Activated T-cell treated with anti-CD3 and anti-CD28 coated beads, Interleukin-2, amount 50 U/mL, for 24 hours (primary cell): Measurements from ENCODE around the gene VAV1.
A peak's percentile ranks its signal among the peaks of the same experiment; 100 is the strongest.
"Not testable (repeated sequence)": the region's sequence is repeated elsewhere in the genome, so short reads cannot be mapped to it uniquely, and the experiment has no call there.

ENCODE experiments used
- DNase-seq: peaks from one replicate; pipeline ENCODE4 v3.0.0-alpha.2; 2020
- H3K27ac Mint-ChIP-seq: 2 replicates; pipeline ENCODE4 v1.8.0; 2020; ENCODE audit warnings: mild to moderate bottlenecking, mixed read lengths
- H3K27me3 Mint-ChIP-seq: 2 replicates; pipeline ENCODE4 v1.8.0; 2020; ENCODE audit warnings: mixed read lengths
- H3K36me3 Mint-ChIP-seq: 2 replicates; pipeline ENCODE4 v1.8.0; 2020; ENCODE audit warnings: low read depth, mixed read lengths
- H3K4me1 Mint-ChIP-seq: 2 replicates; pipeline ENCODE4 v1.8.0; 2020; ENCODE audit warnings: low read depth, mixed read lengths
- H3K4me3 Mint-ChIP-seq: 2 replicates; pipeline ENCODE4 v1.8.0; 2020; ENCODE audit warnings: mild to moderate bottlenecking, moderate library complexity, mixed read lengths
- H3K9me3 Mint-ChIP-seq: 2 replicates; pipeline ENCODE4 v1.8.0; 2020; ENCODE audit warnings: mixed read lengths

VAV1 gene

DNA sequence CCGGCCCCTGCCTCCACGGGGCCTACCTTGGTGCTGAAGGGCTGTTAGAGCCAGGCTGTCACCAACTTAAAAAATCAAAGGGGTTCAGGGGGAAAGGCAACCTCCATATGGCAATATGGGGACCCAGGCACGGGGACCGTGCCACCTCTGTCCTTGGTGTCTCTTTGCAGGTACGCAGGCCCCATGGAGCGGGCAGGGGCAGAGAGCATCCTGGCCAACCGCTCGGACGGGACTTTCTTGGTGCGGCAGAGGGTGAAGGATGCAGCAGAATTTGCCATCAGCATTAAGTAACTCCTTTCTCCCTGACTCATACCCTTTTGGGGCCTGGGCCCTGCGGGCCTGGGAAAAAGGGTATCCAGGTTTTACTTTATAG is 75.3 kb downstream of the VAV1 start:
- no peak overlapping the region for H3K27ac Mint-ChIP-seq
- no peak for DNase-seq
- H3K36me3 Mint-ChIP-seq, result peaks cover 66% of the 10 kb centered on the region
- no peaks in the 10 kb centered on the region for H3K27me3 Mint-ChIP-seq
- H3K4me1 Mint-ChIP-seq, result peaks cover 3% of the 10 kb centered on the region
- no peaks in the 10 kb centered on the region for H3K9me3 Mint-ChIP-seq
- no peak overlapping the region for H3K4me3 Mint-ChIP-seq

DNA sequence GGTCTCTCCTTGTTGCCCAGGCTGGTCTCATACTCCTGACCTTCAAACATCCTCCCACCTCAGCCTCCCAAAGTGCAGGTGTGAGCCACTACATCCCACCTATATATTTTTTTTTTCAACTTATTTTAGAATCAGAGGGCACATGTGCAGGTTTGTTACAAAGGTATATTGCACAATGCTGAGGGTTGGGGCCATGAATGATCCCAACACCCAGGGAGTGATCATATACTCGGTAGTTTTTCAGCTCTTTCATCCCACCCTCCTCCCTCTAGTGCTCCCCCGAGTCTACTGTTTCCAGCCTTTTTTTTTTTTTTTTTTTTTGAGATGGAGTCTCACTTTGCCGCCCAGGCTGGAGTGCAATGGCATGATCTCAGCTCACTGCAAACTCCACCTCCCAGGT is 76.5 kb downstream of the VAV1 start:
- no peak for DNase-seq
- Mint-ChIP-seq H3K27me3 (no peaks in the 10 kb centered on the region), H3K27ac (no peak overlapping the region), H3K4me1 (peaks cover 1% of the 10 kb centered on the region), H3K4me3 (no peak overlapping the region), H3K36me3 (peaks cover 66% of the 10 kb centered on the region), H3K9me3 (no peaks in the 10 kb centered on the region)

DNA sequence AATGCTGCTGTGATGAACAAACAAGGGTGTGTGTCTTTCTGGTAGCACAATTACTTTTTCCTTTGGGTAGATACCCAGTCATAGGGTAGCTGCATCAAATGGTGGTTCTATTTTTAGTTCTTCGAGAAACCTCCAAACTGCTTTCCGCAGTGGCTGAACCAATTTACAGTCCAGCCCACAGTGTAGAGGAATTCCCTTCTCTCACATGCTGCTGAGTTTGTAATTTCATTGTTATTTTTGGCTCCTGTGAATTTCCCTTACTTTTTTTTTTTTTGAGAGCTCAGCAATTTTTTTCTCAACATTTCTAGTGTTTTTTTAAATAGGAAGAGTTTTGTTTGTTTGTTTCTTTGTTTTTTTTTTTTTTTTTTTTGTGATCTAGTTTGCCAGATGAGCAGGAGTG is 77.4 kb downstream of the VAV1 start:
- H3K27me3 Mint-ChIP-seq, result no peaks in the 10 kb centered on the region
- peaks cover 66% of the 10 kb centered on the region for H3K36me3 Mint-ChIP-seq
- H3K27ac Mint-ChIP-seq, result peak overlapping the region; percentile 59
- DNase-seq, result no peak
- no peaks in the 10 kb centered on the region for H3K9me3 Mint-ChIP-seq
- peaks cover 1% of the 10 kb centered on the region for H3K4me1 Mint-ChIP-seq
- H3K4me3 Mint-ChIP-seq, result no peak overlapping the region

DNA sequence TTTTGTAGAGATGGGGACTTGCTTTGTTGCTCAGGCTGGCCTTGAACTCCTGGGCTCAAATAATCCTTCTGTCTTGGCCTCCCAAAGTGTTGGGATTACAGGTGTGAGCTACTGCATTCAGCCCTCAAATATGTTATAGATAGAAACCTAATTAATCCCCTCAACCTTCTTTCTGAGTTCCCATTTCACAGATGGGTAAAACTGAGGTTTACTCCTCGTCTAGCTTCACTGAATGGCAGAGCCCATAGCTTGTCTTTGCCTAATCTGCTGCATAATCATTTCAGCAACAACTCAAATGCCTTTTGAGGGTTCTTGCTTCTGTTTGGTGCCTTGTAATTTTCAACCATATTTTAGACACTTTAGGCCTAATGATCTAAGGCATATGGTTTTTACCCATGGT is 78.9 kb downstream of the VAV1 start:
- Mint-ChIP-seq H3K4me3 (no peak overlapping the region), H3K27ac (peak overlapping the region; percentile 14), H3K27me3 (no peaks in the 10 kb centered on the region), H3K4me1 (peaks cover 1% of the 10 kb centered on the region), H3K9me3 (no peaks in the 10 kb centered on the region), H3K36me3 (peaks cover 81% of the 10 kb centered on the region)
- no peak for DNase-seq

DNA sequence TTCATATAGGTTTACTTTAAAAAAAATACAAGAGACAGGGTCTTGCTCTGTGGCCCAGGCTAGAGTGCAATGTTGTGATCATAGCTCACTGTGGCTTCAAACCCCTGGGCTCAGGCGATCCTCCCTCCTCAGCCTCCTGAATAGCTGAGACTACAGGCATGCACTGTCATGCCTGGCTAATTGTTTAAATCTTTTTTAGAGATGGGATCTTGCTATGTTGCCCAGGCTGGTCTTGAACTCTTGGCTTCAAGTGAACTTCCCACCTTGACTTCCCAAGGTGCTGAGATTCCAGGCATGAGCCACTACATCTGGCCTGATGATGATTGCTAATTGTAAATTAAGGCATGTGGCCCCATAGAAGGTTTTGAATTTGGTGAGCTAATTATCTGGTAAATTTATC is 79.5 kb downstream of the VAV1 start:
- Mint-ChIP-seq H3K36me3 (peaks cover 85% of the 10 kb centered on the region), H3K4me1 (peaks cover 1% of the 10 kb centered on the region), H3K27ac (no peak overlapping the region), H3K9me3 (no peaks in the 10 kb centered on the region), H3K4me3 (no peak overlapping the region), H3K27me3 (no peaks in the 10 kb centered on the region)
- DNase-seq, result no peak

DNA sequence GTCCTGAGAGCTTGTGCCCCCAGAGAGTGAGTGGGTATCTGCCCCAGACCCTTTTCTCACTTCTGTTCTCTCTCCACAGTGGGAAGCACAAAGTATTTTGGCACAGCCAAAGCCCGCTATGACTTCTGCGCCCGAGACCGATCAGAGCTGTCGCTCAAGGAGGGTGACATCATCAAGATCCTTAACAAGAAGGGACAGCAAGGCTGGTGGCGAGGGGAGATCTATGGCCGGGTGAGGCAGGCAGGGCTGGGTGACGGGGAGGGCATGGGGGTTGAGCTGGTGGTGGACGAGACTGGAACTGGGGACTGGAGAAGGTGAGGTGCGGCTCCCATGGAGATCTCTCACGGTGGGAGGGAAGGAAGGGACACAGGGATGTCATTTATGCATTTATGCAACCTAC is 81.4 kb downstream of the VAV1 start:
- Mint-ChIP-seq H3K36me3 (peaks cover 75% of the 10 kb centered on the region), H3K9me3 (no peaks in the 10 kb centered on the region)

DNA sequence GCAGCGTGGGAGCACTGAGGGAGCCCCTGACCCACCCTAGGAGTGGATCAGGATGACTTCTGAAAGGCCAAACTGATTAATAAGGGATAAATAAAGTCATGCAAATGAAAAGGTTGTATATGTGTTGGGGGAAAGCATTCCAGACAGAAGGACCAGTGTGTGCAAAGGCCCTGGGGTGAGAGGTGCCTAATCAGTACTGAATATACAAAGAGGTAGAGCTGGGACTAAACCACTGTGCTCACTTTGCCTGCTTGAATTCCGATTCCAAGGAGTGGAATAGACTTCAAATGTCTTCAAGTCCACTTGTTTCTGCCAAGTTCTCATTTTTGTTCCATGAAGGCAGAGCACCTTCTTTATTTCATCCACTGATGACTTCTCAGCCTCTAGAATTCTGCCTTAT is 82.2 kb downstream of the VAV1 start:
- no peaks in the 10 kb centered on the region for H3K27me3 Mint-ChIP-seq
- no peaks in the 10 kb centered on the region for H3K4me1 Mint-ChIP-seq
- H3K4me3 Mint-ChIP-seq, result no peak overlapping the region
- H3K36me3 Mint-ChIP-seq, result peaks cover 69% of the 10 kb centered on the region
- no peaks in the 10 kb centered on the region for H3K9me3 Mint-ChIP-seq
- no peak overlapping the region for H3K27ac Mint-ChIP-seq
- no peak for DNase-seq

More for the DNA sequence above, 81.4 kb downstream of the VAV1 start:
- Mint-ChIP-seq H3K4me3 (no peak overlapping the region), H3K27me3 (no peaks in the 10 kb centered on the region), H3K4me1 (peaks cover 1% of the 10 kb centered on the region), H3K27ac (peak overlapping the region; percentile 7)
- no peak for DNase-seq

DNA sequence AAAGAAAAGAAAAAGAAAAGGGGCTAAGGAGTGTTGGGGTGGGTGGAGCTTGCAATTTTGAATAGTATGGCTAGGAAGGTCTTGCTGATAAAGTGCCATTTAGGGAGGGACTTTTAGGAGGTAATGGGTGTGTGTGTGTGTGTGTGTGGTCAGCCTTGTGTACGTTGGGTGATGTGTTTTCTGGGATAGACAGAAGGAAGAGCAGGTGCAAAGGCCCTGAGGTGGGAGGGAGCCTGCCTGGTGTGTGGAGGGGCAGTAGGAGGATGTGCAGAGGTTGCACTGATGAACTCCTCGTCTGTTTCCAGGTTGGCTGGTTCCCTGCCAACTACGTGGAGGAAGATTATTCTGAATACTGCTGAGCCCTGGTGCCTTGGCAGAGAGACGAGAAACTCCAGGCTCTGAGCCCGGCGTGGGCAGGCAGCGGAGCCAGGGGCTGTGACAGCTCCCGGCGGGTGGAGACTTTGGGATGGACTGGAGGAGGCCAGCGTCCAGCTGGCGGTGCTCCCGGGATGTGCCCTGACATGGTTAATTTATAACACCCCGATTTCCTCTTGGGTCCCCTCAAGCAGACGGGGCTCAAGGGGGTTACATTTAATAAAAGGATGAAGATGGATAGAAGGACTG is 84.4 kb downstream of the VAV1 start:
- Mint-ChIP-seq H3K36me3 (peaks cover 50% of the 10 kb centered on the region), H3K9me3 (no peaks in the 10 kb centered on the region), H3K27ac (peak overlapping the region; percentile 38), H3K4me1 (peaks cover 5% of the 10 kb centered on the region), H3K27me3 (no peaks in the 10 kb centered on the region), H3K4me3 (no peak overlapping the region)
- DNase-seq, result no peak

DNA sequence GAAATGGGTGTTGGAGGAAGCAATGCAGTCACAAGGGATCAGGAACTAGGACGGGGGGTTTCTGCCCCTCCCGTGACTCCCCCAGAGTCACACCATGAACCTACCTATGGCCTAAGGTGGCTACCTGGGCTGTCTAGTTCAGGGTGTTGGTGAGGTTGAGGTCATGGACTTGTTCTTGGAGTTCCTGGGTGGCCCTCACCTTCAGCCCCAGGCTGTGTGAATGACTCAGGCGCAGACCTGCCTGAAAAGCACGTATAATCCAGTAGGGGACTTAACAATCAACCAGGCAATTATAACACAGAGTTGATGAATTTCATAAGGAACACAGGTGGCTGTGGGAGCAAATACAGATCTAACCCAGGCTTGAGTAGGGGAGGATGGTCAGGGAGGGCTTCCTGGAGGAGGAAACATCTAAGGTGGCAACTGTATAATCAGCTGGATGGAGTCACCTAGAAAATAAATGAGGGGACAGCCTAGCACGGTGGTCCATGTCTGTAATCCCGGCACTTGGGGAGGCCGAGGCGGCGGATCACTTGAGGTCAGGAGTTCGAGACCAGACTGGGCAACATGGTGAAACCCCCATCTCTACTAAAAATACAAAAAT is 89.3 kb downstream of the VAV1 start:
- Mint-ChIP-seq H3K4me3 (no peak overlapping the region), H3K27ac (peak overlapping the region; percentile 64), H3K36me3 (peaks cover 9% of the 10 kb centered on the region), H3K9me3 (no peaks in the 10 kb centered on the region), H3K27me3 (no peaks in the 10 kb centered on the region), H3K4me1 (peaks cover 20% of the 10 kb centered on the region)
- no peak for DNase-seq

DNA sequence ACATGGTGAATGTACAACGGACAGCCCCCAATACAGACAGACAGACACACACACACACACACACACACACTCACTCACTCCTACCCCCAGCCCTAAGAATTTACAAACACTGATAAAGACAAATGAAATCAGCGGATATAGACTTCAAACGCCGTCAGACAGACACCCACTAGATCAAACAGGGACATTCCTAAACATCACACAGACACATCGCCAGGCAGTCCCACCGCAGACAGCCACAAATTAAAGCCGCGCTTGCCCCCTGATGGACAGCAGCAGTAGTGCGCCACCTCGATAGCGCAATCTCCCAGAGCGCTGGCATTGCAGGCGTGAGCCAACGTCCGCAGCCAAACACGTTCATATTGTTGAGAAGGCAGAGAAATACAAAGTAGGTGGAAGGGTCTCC is 90.2 kb downstream of the VAV1 start:
- no peaks in the 10 kb centered on the region for H3K36me3 Mint-ChIP-seq
- no peaks in the 10 kb centered on the region for H3K9me3 Mint-ChIP-seq
- no peaks in the 10 kb centered on the region for H3K27me3 Mint-ChIP-seq
- peak overlapping the region; percentile 93 for H3K27ac Mint-ChIP-seq
- peak; percentile 92 for DNase-seq
- peak overlapping the region; percentile 79 for H3K4me3 Mint-ChIP-seq
- H3K4me1 Mint-ChIP-seq, result peaks cover 21% of the 10 kb centered on the region

DNA sequence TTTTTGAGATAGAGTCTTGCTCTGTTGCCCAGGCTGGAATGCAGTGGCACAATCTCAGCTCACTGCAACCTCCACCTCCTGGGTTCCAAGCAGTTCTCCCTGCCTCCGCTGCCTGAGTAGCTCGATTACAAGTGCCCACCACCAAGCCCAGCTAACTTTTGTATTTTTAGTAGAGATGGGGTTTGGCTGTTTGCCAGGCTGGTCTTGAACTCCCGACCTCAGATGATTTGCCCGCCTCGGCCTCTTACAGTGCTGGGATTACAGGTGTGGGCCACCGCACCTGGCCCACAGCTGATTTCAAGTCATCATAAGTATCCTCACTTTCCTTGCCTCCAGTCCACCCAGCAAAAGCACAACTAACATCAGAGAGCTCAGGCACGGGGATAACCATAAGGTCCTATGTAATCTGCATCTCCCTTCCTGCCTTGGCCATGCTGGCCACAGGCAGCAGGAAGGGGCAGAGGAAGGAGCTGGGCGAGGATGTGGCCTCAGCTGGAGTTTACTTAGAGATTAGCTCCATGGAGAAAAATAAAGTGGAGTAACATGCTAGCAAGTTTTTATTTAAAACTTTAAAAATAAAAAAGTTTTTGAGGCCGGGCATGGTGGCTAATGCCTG is 91.9 kb downstream of the VAV1 start:
- Mint-ChIP-seq H3K9me3 (no peaks in the 10 kb centered on the region), H3K4me3 (no peak overlapping the region), H3K27ac (no peak overlapping the region), H3K4me1 (peaks cover 30% of the 10 kb centered on the region), H3K36me3 (no peaks in the 10 kb centered on the region), H3K27me3 (no peaks in the 10 kb centered on the region)
- DNase-seq, result no peak

DNA sequence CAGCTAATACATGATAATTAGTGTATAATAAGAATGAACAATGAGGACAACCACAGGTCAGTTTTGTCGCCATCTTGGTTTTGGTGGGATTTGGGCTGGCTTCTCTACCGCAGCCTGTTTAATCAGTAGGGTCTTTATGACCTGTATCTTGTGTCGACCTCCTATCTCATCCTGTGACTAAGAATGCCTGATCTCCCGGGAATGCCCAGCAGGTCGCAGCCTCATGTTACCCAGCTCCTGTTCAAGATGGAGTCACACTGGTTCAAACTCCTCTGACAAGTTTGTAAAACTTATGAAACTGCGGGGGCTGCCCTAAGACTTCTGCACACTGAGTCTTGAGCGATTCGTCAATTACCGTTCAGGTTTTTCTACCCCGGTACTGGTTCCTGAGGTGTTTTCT is 93.3 kb downstream of the VAV1 start:
- Mint-ChIP-seq H3K9me3 (no peaks in the 10 kb centered on the region), H3K27me3 (no peaks in the 10 kb centered on the region), H3K36me3 (no peaks in the 10 kb centered on the region), H3K27ac (no peak overlapping the region), H3K4me3 (no peak overlapping the region), H3K4me1 (peaks cover 30% of the 10 kb centered on the region)
- DNase-seq, result no peak

DNA sequence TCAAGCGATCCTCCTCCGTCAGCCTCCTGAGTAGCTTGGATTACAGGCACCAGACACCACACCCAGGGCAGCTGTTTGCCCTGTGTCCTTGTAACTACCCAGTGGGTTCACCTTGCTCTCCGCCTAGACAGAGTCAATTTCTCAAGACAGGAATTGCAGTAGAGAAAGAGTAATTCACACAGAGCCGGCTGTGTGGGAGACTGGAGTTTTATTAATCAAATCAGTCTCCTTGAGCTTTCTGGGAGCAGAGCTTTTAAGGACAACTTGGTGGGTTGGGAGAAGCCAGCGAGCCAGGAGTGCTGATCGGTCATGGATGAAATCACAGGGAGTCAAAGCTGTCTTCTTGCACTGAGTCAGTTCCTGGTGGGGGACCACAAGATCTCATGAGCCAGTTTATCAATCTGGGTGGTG is 94.2 kb downstream of the VAV1 start:
- H3K4me1 Mint-ChIP-seq, result peaks cover 27% of the 10 kb centered on the region
- H3K4me3 Mint-ChIP-seq, result no peak overlapping the region
- H3K36me3 Mint-ChIP-seq, result no peaks in the 10 kb centered on the region
- H3K27ac Mint-ChIP-seq, result peak overlapping the region; percentile 23
- H3K9me3 Mint-ChIP-seq, result no peaks in the 10 kb centered on the region
- no peaks in the 10 kb centered on the region for H3K27me3 Mint-ChIP-seq
- no peak for DNase-seq

DNA sequence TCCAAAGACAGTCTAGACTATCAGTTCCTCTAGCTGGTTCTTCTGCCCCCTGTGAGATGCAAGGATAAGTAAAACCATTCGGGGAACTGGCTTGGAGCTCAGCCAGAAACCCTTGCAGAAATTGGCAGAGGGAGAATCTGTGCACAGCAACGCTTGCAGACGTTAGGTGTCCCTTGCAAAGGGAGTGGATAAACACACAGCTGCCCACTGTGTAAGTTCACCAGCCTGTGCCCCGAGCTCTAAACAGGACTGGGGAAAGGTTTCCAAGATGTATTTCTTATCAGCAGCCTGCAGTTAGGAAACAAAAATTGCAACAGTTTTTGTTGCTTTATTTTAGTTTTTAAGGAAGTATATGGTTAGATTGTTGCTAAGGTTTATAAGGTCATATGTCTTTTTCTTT is 95.8 kb downstream of the VAV1 start:
- Mint-ChIP-seq H3K4me1 (peaks cover 16% of the 10 kb centered on the region), H3K27me3 (no peaks in the 10 kb centered on the region), H3K36me3 (no peaks in the 10 kb centered on the region), H3K9me3 (no peaks in the 10 kb centered on the region), H3K4me3 (no peak overlapping the region), H3K27ac (no peak overlapping the region)
- no peak for DNase-seq

DNA sequence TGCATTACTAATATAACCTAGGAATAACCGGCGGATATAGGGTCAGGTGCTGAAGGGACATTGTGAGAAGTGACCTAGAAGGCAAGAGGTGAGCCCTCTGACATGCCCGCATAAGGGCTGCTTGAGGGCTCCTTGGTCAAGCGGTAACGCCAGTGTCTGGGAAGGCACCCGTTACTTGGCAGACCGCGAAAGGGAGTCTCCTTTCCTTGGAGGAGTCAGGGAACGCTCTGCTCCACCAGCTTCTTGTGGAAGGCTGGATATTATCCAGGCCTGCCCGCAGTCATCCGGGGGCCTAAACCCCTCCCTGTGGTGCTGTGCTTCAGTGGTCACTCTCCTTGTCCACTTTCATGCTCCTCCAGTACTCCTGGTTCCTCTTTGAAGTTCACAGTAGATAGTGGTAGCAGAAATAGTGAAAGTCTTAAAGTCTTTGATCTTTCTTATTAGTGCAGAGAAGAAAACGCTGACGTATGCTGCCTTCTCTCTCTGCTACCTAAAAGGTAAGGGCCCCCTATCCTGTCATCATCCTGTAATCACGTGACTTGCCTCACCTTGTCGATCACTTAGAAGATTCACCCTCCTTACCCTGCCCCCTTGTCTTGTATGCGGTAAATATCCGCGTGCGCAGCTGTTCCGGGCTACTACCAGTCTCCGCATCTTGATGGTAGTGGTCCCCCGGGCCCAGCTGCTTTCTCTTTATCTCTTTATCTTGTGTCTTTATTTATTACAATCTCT is 96.8 kb downstream of the VAV1 start:
- H3K27ac Mint-ChIP-seq, DNase-seq, H3K27me3 Mint-ChIP-seq, H3K9me3 Mint-ChIP-seq, H3K4me3 Mint-ChIP-seq, H3K36me3 Mint-ChIP-seq: not testable (repeated sequence)
- H3K4me1 Mint-ChIP-seq, result peaks cover 12% of the 10 kb centered on the region
